Liver (tissue), 9 donors: ENCODE data around the gene GTF3C5. TPM values are rescaled to one million over a fixed set of nuclear protein-coding genes. Genes with fewer than 3 reads are reported as not detected.

Source experiments
- DNase-seq: peaks from one replicate; pipeline ENCODE4 v3.0.0-alpha.2; 2017; ENCODE audit warnings: low spot score
- H3K27ac ChIP-seq, 2 donors: one replicate each; pipeline ENCODE4 v1.7.0; 2013; ENCODE audit warnings: inconsistent platforms in 2 of 2, low read length in 2 of 2, control low read depth in 1 of 2, low read depth in 1 of 2, mild to moderate bottlenecking in 1 of 2
- H3K27me3 ChIP-seq, 4 donors: one replicate each; pipeline versions ENCODE4 v1.6.1 to v1.7.0; 2013; ENCODE audit warnings: low read length in 3 of 4, inconsistent platforms in 1 of 4, mild to moderate bottlenecking in 1 of 4, moderate library complexity in 1 of 4; ENCODE audit not compliant: control insufficient read depth in 4 of 4, insufficient read depth in 4 of 4
- H3K36me3 ChIP-seq, 4 donors: one replicate each; pipeline versions ENCODE4 v1.6.1 to v1.7.0; 2013; ENCODE audit warnings: low read length in 3 of 4, mild to moderate bottlenecking in 3 of 4, low read depth in 1 of 4, moderate library complexity in 1 of 4; ENCODE audit not compliant: control insufficient read depth in 4 of 4, insufficient read depth in 3 of 4
- H3K4me1 ChIP-seq, 4 donors: one replicate each; pipeline versions ENCODE4 v1.6.1 to v1.7.0; 2013; ENCODE audit warnings: low read length in 3 of 4, mild to moderate bottlenecking in 3 of 4, moderate library complexity in 1 of 4; ENCODE audit not compliant: control insufficient read depth in 4 of 4, insufficient read depth in 4 of 4
- H3K4me3 ChIP-seq, 3 donors: one replicate each; pipeline versions ENCODE4 v1.6.1 to v1.7.0; 2013; ENCODE audit warnings: low read length in 3 of 3, control low read depth in 1 of 3, low read depth in 1 of 3, mild to moderate bottlenecking in 1 of 3
- H3K9ac ChIP-seq, 2 donors: one replicate each; pipeline ENCODE4 v1.7.0; 2013; ENCODE audit warnings: low read length in 2 of 2, mild to moderate bottlenecking in 2 of 2, moderate library complexity in 2 of 2, control low read depth in 1 of 2, low read depth in 1 of 2
- H3K9me3 ChIP-seq, 4 donors: one replicate each; pipeline versions ENCODE4 v1.6.1 to v1.7.0; 2013; ENCODE audit warnings: low read length in 3 of 4; ENCODE audit not compliant: control insufficient read depth in 4 of 4
- ATF3 ChIP-seq: IDR thresholded peaks from 2 replicates; pipeline ENCODE4 v1.6.1; 2016; ENCODE audit warnings: antibody characterized with exemption
- EGR1 ChIP-seq, 2 donors: IDR thresholded peaks; 2 replicates each; pipeline ENCODE4 v1.6.1; 2016 to 2018; ENCODE audit warnings: antibody characterized with exemption in 2 of 2, low read depth in 2 of 2
- FOXA1 ChIP-seq: IDR thresholded peaks from 2 replicates; pipeline ENCODE4 v1.6.1; 2016; ENCODE audit warnings: antibody characterized with exemption
- FOXA2 ChIP-seq: IDR thresholded peaks from 2 replicates; pipeline ENCODE4 v1.6.1; 2016; ENCODE audit warnings: antibody characterized with exemption
- GABPA ChIP-seq, 2 donors: IDR thresholded peaks in 1 of 2; conservative IDR thresholded peaks in 1 of 2; 2 replicates each; pipeline ENCODE4 v1.6.1; 2016; ENCODE audit warnings: antibody characterized with exemption in 2 of 2, mild to moderate bottlenecking in 1 of 2, moderate library complexity in 1 of 2
- HNF4A ChIP-seq, 2 donors: conservative IDR thresholded peaks; 2 replicates each; pipeline ENCODE4 v1.6.1; 2016; ENCODE audit warnings: antibody characterized with exemption in 2 of 2, mild to moderate bottlenecking in 2 of 2
- HNF4G ChIP-seq: IDR thresholded peaks from 2 replicates; pipeline ENCODE4 v1.6.1; 2016; ENCODE audit warnings: antibody characterized with exemption
- JUND ChIP-seq, 2 donors: IDR thresholded peaks; 2 replicates each; pipeline ENCODE4 v1.6.1; 2016; ENCODE audit warnings: antibody characterized with exemption in 2 of 2
- NR2F2 ChIP-seq: IDR thresholded peaks from 2 replicates; pipeline ENCODE4 v1.6.1; 2016; ENCODE audit warnings: antibody characterized with exemption
- RAD21 ChIP-seq, 2 donors: IDR thresholded peaks; 2 replicates each; pipeline ENCODE4 v1.6.1; 2016; ENCODE audit warnings: antibody characterized with exemption in 2 of 2, mild to moderate bottlenecking in 2 of 2
- REST ChIP-seq: IDR thresholded peaks from 2 replicates; pipeline ENCODE4 v1.6.1; 2016; ENCODE audit warnings: antibody characterized with exemption, mild to moderate bottlenecking
- RXRA ChIP-seq, 2 donors: IDR thresholded peaks; 2 replicates each; pipeline ENCODE4 v1.6.1; 2017 to 2018; ENCODE audit warnings: antibody characterized with exemption in 2 of 2, mild to moderate bottlenecking in 1 of 2
- SP1 ChIP-seq: IDR thresholded peaks from 2 replicates; pipeline ENCODE4 v1.6.1; 2018; ENCODE audit warnings: antibody characterized with exemption, mild to moderate bottlenecking
- TAF1 ChIP-seq: conservative IDR thresholded peaks from 2 replicates; pipeline ENCODE4 v1.6.1; 2016; ENCODE audit warnings: antibody characterized with exemption, mild to moderate bottlenecking
- YY1 ChIP-seq: IDR thresholded peaks from 2 replicates; pipeline ENCODE4 v1.6.1; 2016; ENCODE audit warnings: antibody characterized with exemption, mild to moderate bottlenecking
- ZBTB33 ChIP-seq: IDR thresholded peaks from 2 replicates; pipeline ENCODE4 v1.6.1; 2016; ENCODE audit warnings: antibody characterized with exemption
- whole genome bisulfite sequencing: extraction: QIAGEN DNeasy Blood & Tissue Kit; methylation state at CpG from one replicate; pipeline ENCODE4 v1.1.7; 2013; 5-methylcytosine and 5-hydroxymethylcytosine counted together
- polyA plus RNA-seq, 2 donors: library from polyadenylated mRNA; stranded (reverse) in 1 of 2; unstranded in 1 of 2; fragments of 200-250 nt in 1 of 2; fragments of >200 nt in 1 of 2; fragmentation: Nextera tagmentation in 1 of 2; extraction: Ambion mirVana in 1 of 2; gene quantifications; one replicate each; pipeline versions ENCODE4 v1.2.1 to v1.2.3, GENCODE V29; 2013 to 2015
- total RNA-seq, 2 donors: library from RNA; depleted of rRNA; stranded (reverse); fragments of >200 nt; gene quantifications; one replicate each; pipeline ENCODE4 v1.2.3, GENCODE V29; 2014
- donor health status: healthy.
- donor health status: healthy.
- donor health status: healthy.
- donor health status: healthy.
- donor health status: healthy.

The GTF3C5 gene
- total and polyA plus RNA-seq, 4 donors, result 13.2 to 26.2 (median 18.2) TPM

- no peak for TF ChIP-seq GABPA (IDR thresholded peaks at IDR 0.05 in 1 of 2, conservative IDR thresholded peaks at IDR 0.05 in 1 of 2)
Measured at GRCh38 chr9:133051966-133052539, 21.3 kb downstream of the GTF3C5 start (continued).

- H3K36me3 ChIP-seq, result peaks cover 9 to 79% (median 33%) of the 10 kb centered on the region in 4 donors
- H3K4me1 ChIP-seq, result no peaks in the 10 kb centered on the region
- TF ChIP-seq GABPA (IDR thresholded peaks at IDR 0.05 in 1 of 2, conservative IDR thresholded peaks at IDR 0.05 in 1 of 2) (no peak), RXRA (IDR thresholded peaks at IDR 0.05) (no peak), REST (no peak), SP1 (no peak), FOXA1 (no peak), NR2F2 (no peak), FOXA2 (no peak), HNF4G (no peak), HNF4A (conservative IDR thresholded peaks at IDR 0.05) (no peak), RAD21 (IDR thresholded peaks at IDR 0.05) (no peak), TAF1 (no peak), YY1 (no peak), JUND (IDR thresholded peaks at IDR 0.05) (no peak), ATF3 (no peak)
- no peak overlapping the region for H3K9ac ChIP-seq
- no peak for DNase-seq
- no peak overlapping the region for H3K4me3 ChIP-seq
- H3K27ac ChIP-seq, result no peak overlapping the region
- no peaks in the 10 kb centered on the region for H3K27me3 ChIP-seq
- WGBS, result 94% methylated on average over 24 of the region's 24 CpGs
- H3K9me3 ChIP-seq, result no peaks in the 10 kb centered on the region
Measured at GRCh38 chr9:133054194-133054890, 23.5 kb downstream of the GTF3C5 start.

- WGBS, result 95% methylated on average over 16 of the region's 16 CpGs
- peaks cover 9 to 72% (median 31%) of the 10 kb centered on the region in 4 donors for H3K36me3 ChIP-seq
- no peak for DNase-seq
- H3K4me1 ChIP-seq, result no peaks in the 10 kb centered on the region
- no peak overlapping the region for H3K9ac ChIP-seq
- no peak for TF ChIP-seq TAF1
- no peak for TF ChIP-seq JUND (IDR thresholded peaks at IDR 0.05)
- no peak for TF ChIP-seq HNF4A (conservative IDR thresholded peaks at IDR 0.05)
- TF ChIP-seq FOXA1, result no peak
- no peak for TF ChIP-seq NR2F2
- no peak for TF ChIP-seq HNF4G
- no peak for TF ChIP-seq EGR1 (IDR thresholded peaks at IDR 0.05; ENCODE audit: low read depth in 2 of 2)
- TF ChIP-seq YY1, result no peak
- no peak for TF ChIP-seq REST
- no peak for TF ChIP-seq RAD21 (IDR thresholded peaks at IDR 0.05)
- TF ChIP-seq ZBTB33, result no peak
- TF ChIP-seq FOXA2, result no peak
- H3K4me3 ChIP-seq, result no peak overlapping the region
- no peak overlapping the region for H3K27ac ChIP-seq
- no peaks in the 10 kb centered on the region for H3K27me3 ChIP-seq
- H3K9me3 ChIP-seq, result no peaks in the 10 kb centered on the region
Measured at GRCh38 chr9:133054966-133055365, 24.2 kb downstream of the GTF3C5 start.
